Tibial nerve (tissue), 4 donors: Measurements from ENCODE around the gene FBXL16. TPM values are rescaled to one million over a fixed set of nuclear protein-coding genes. Genes with fewer than 3 reads are reported as not detected.
"Not testable (repeated sequence)": the region's sequence is repeated elsewhere in the genome, so short reads cannot be mapped to it uniquely, and the experiment has no call there.

ENCODE experiments used
- DNase-seq, 2 donors: peaks; one replicate each; pipeline ENCODE4 v3.0.0-alpha.2; 2019; ENCODE audit warnings: low spot score in 2 of 2
- H3K27ac ChIP-seq, 4 donors: fragments of 200-600 bp; sonication (generic) in 3 of 4; one replicate each; pipeline ENCODE4 v1.5.1; 2017 to 2019; ENCODE audit warnings: mild to moderate bottlenecking in 1 of 4
- H3K27me3 ChIP-seq, 2 donors: fragments of 200-600 bp; sonication (generic) in 1 of 2; one replicate each; pipeline versions ENCODE4 v1.5.1 to v1.6.0; 2017 to 2019
- H3K36me3 ChIP-seq, 3 donors: fragments of 200-600 bp; sonication (generic); one replicate each; pipeline ENCODE4 v1.5.1; 2018 to 2019
- H3K4me1 ChIP-seq, 4 donors: fragments of 200-600 bp; sonication (generic) in 3 of 4; one replicate each; pipeline ENCODE4 v1.5.1; 2017 to 2019
- H3K4me3 ChIP-seq, 4 donors: fragments of 200-600 bp; sonication (generic) in 3 of 4; one replicate each; pipeline ENCODE4 v1.5.1; 2017 to 2019; ENCODE audit warnings: mild to moderate bottlenecking in 1 of 4, moderate library complexity in 1 of 4
- H3K9me3 ChIP-seq, 4 donors: fragments of 200-600 bp; sonication (generic) in 3 of 4; one replicate each; pipeline ENCODE4 v1.5.1; 2017 to 2019
- EP300 ChIP-seq, 2 donors: sonication (generic); formaldehyde crosslinking; IDR thresholded peaks; one replicate each; pipeline ENCODE4 v1.6.1; 2017; ENCODE audit warnings: antibody characterized with exemption in 2 of 2, mild to moderate bottlenecking in 1 of 2
- POLR2A ChIP-seq, 2 donors: fragments of 450-650 bp; IDR thresholded peaks; one replicate each; pipeline ENCODE4 v1.6.1; 2017; ENCODE audit warnings: antibody characterized with exemption in 2 of 2, mild to moderate bottlenecking in 2 of 2, moderate library complexity in 2 of 2
- WGBS, 2 donors: methylation state at CpG; one replicate each; pipeline ENCODE4 v1.1.5; 2018; 5-methylcytosine and 5-hydroxymethylcytosine counted together
- total RNA-seq, 4 donors: library from RNA; depleted of rRNA; stranded (reverse); fragments of >200 nt; gene quantifications; one replicate each; pipeline ENCODE4 v1.1.0, GENCODE V29; 2016
- TF ChIP-seq, protein P1 (sequence below), 5 experiments: fragments of 200-600 bp in 3 of 5; fragments of 450-650 bp in 2 of 5; sonication (generic) in 3 of 5; IDR thresholded peaks; one replicate each; pipeline ENCODE4 v1.5.1; 2016 to 2019; ENCODE audit warnings: antibody characterized with exemption in 5 of 5, mild to moderate bottlenecking in 3 of 5, moderate library complexity in 2 of 5

The FBXL16 gene, protein sequence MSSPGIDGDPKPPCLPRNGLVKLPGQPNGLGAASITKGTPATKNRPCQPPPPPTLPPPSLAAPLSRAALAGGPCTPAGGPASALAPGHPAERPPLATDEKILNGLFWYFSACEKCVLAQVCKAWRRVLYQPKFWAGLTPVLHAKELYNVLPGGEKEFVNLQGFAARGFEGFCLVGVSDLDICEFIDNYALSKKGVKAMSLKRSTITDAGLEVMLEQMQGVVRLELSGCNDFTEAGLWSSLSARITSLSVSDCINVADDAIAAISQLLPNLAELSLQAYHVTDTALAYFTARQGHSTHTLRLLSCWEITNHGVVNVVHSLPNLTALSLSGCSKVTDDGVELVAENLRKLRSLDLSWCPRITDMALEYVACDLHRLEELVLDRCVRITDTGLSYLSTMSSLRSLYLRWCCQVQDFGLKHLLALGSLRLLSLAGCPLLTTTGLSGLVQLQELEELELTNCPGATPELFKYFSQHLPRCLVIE
- total RNA-seq = 1 to 10 TPM; 1.5 to 5.7 (median 3.5) TPM

DNA sequence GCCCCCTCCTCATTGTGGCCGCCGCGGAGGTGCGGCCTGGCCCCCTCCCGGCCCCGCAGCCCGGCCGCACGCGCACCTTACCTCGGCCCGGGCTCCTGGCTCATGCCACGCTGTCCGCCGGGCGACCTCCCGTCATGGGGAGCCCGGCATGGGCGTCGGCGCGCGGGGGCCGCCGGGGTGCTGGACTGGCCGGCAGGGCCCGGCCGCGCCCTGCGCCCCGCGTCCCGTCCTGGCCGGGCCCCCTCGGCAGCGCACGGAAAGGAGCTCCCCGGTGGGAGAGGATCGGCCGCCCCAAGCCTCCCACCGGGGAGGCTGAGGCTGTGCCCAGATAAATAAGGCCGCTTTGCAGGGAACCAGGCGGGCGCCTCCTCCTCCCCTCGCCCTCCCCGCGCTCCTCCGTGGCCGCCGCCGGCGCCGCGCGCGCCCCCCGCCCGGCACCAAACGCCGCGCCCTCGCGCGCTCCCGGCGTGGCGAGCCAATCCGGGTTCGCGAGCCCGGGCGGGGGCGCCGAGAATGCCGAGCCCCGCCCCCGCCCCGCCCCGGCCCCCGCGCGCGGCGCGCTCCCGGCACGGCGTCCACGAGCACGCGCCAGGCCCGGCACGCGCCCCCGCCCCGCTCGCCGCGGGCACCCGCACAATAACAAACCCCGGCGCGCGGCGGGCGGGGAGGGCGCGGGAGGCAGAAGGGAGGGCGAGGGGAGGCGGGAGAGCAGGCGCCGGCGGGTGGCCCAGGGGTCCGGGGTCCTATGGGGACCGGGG, at the start of gene FBXL16:
Gene FBXL16, minus strand, starts transcription at position 371 of the 758 bp plus-strand sequence. CDS start 8,396 bp downstream, outside the sequence.
- Histone ChIP-seq H3K9me3 (no peaks in the 10 kb centered on the region), H3K27ac (peak within 1 kb of the TSS in 1 of 4 donors; percentile 50), H3K4me1 (peaks cover 0 to 46% (median 4%) of the 10 kb centered on the region in 4 donors), H3K36me3 (no peaks in the 10 kb centered on the region), H3K4me3 (peak within 1 kb of the TSS in 1 of 4 donors; percentile 44), H3K27me3 (peaks cover 2 to 93% of the 10 kb centered on the region in 2 donors)
- 1% methylated on average over 23 to 37 of the region's 115 CpGs for WGBS, 2 donors
- TF ChIP-seq, protein P1, sequence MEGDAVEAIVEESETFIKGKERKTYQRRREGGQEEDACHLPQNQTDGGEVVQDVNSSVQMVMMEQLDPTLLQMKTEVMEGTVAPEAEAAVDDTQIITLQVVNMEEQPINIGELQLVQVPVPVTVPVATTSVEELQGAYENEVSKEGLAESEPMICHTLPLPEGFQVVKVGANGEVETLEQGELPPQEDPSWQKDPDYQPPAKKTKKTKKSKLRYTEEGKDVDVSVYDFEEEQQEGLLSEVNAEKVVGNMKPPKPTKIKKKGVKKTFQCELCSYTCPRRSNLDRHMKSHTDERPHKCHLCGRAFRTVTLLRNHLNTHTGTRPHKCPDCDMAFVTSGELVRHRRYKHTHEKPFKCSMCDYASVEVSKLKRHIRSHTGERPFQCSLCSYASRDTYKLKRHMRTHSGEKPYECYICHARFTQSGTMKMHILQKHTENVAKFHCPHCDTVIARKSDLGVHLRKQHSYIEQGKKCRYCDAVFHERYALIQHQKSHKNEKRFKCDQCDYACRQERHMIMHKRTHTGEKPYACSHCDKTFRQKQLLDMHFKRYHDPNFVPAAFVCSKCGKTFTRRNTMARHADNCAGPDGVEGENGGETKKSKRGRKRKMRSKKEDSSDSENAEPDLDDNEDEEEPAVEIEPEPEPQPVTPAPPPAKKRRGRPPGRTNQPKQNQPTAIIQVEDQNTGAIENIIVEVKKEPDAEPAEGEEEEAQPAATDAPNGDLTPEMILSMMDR (IDR thresholded peaks at IDR 0.05) = no peak
- no peak for TF ChIP-seq EP300 (IDR thresholded peaks at IDR 0.05)
- no peak for TF ChIP-seq POLR2A (IDR thresholded peaks at IDR 0.05)
- no peak for DNase-seq

DNA sequence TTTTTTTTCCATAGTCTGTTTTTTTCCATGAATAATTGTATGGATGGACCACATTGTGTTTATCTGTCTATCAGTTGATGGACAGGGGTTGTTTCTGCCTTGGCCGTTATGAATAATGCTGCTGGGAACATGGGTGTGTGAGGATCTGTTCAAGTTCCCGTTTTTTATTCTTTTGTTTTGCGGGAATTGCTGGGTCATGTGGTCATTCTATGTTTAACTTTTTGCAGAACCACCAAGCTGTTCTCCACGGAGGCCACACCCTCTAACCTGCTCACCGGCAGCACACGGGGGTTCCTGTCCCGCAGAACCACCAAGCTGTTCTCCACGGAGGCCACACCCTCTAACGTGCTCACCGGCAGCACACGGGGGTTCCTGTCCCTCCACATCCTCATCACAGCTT, 49.1 kb upstream of the FBXL16 start:
- H3K4me1 ChIP-seq = no peaks in the 10 kb centered on the region
- H3K36me3 ChIP-seq = no peaks in the 10 kb centered on the region
- peaks cover 0 to 8% (median 0%) of the 10 kb centered on the region in 4 donors for H3K9me3 ChIP-seq
- no peak overlapping the region for H3K4me3 ChIP-seq
- 51 to 64% methylated on average over 11 of the region's 11 CpGs for WGBS, 2 donors
- no peak for DNase-seq
- peaks cover 0 to 23% of the 10 kb centered on the region in 2 donors for H3K27me3 ChIP-seq
- TF ChIP-seq, protein P1 (IDR thresholded peaks at IDR 0.05) = no peak
- TF ChIP-seq EP300 (IDR thresholded peaks at IDR 0.05) (no peak), POLR2A (IDR thresholded peaks at IDR 0.05) (no peak)
- no peak overlapping the region for H3K27ac ChIP-seq

DNA sequence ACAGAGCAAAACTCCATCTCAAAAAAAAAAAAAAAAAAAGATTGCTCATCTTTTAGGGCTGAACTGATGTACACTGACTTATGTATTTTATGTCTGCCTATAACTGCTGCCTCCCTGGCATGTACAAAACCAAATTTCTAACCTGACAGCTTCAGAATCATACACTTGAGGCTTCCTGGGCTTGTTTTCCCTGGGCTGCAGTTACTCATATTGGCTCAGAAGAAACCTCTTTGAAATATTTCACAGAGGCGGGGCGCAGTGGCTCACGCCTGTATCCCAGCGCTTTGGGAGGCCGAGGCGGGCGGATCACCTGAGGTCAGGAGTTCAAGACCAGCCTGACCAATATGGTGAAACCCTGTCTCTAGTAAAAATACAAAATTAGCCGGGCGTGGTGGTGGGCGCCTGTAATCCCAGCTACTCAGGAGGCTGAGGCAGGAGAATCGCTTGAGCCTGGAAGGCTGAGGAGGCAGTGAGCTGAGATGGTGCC, 48.6 kb upstream of the FBXL16 start:
- not testable (repeated sequence) for H3K4me3 ChIP-seq, H3K4me1 ChIP-seq, H3K9me3 ChIP-seq, H3K36me3 ChIP-seq, DNase-seq, H3K27ac ChIP-seq
- H3K27me3 ChIP-seq = peaks cover 0 to 23% of the 10 kb centered on the region in 2 donors
- WGBS, 2 donors = 83 to 88% methylated on average over 11 of the region's 11 CpGs

DNA sequence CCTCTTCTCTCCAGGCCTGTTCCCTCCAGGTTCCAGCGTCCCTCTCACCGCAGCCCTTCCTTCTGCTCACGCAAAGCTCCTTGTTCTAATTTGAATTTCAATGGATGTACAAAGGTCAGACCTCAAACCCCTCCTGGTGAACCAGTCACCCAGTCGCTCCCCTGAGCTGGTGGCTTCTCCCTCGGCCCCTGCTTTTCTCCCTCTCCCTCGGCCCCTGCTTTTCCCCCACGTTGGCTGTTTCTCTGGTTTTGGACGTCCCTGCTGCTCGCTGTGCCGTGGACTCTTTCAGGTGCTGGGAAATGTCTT, 46.4 kb upstream of the FBXL16 start:
- H3K27me3 ChIP-seq = peaks cover 0 to 23% of the 10 kb centered on the region in 2 donors
- DNase-seq = no peak
- H3K4me3 ChIP-seq = no peak overlapping the region
- no peak for TF ChIP-seq POLR2A (IDR thresholded peaks at IDR 0.05)
- no peak for TF ChIP-seq EP300 (IDR thresholded peaks at IDR 0.05)
- TF ChIP-seq, protein P1 (IDR thresholded peaks at IDR 0.05) = no peak
- no peaks in the 10 kb centered on the region for H3K36me3 ChIP-seq
- peaks cover 0 to 7% (median 0%) of the 10 kb centered on the region in 4 donors for H3K9me3 ChIP-seq
- WGBS, 2 donors = 29 to 31% methylated on average over 9 to 10 of the region's 10 CpGs
- no peak overlapping the region for H3K27ac ChIP-seq
- H3K4me1 ChIP-seq = no peaks in the 10 kb centered on the region

DNA sequence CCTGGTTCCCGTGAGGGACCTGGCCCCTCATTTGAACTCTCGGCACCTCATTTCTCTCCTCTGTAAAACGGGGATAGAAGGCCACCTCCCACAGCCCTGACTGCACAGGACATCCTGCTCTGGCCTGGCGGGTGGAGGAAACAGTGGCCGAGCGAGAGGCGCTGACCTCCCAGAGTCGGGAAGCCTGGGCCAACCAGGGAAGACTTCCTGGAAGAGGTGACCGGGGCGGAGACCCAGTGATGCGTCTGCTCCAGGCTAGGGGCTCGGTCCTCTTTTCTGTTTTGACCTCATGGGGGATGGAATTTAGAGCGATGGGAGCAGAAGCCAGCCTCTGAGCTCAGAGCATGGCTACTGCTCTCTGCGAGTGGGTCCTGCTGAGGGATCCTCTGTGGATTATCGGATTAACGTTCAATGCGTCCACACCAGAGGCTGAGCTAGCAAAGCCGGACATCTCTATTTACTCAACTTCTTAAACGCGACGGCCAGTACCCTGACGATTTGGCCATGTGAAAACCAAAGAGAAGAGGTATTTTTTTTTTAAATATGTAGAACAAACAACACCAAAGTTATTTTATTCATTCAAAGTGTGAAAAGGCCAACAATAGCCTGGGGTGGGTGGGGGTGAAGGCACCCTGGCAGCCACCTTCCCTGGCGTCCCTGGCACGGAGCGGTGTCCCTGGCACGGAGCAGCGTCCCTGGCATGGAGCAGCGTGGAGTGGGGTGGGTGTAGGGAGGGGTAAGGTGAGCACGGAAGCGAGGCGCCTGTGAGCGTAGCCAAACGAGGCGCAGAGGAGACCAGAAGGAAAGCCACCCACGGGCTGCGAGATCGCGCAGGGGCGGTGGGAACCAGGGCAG, 45.8 kb upstream of the FBXL16 start:
- Histone ChIP-seq H3K4me3 (no peak overlapping the region), H3K4me1 (no peaks in the 10 kb centered on the region), H3K36me3 (no peaks in the 10 kb centered on the region), H3K9me3 (peaks cover 0 to 2% (median 0%) of the 10 kb centered on the region in 4 donors), H3K27me3 (peaks cover 0 to 23% of the 10 kb centered on the region in 2 donors), H3K27ac (no peak overlapping the region)
- DNase-seq = no peak
- TF ChIP-seq, protein P1 (IDR thresholded peaks at IDR 0.05) = no peak
- TF ChIP-seq EP300 (IDR thresholded peaks at IDR 0.05) = no peak
- no peak for TF ChIP-seq POLR2A (IDR thresholded peaks at IDR 0.05)
- 59 to 60% methylated on average over 26 to 39 of the region's 39 CpGs for WGBS, 2 donors
